HG03159 (cell line): ENCODE data around the gene INSM1.

Source experiments
- ATAC-seq: cut with Tn5 transposase; IDR thresholded peaks from one replicate; pipeline ENCODE4 v1.9.1; 2021; ENCODE audit warnings: mild to moderate bottlenecking, moderate library complexity; ENCODE audit not compliant: unreplicated experiment

INSM1 gene

DNA sequence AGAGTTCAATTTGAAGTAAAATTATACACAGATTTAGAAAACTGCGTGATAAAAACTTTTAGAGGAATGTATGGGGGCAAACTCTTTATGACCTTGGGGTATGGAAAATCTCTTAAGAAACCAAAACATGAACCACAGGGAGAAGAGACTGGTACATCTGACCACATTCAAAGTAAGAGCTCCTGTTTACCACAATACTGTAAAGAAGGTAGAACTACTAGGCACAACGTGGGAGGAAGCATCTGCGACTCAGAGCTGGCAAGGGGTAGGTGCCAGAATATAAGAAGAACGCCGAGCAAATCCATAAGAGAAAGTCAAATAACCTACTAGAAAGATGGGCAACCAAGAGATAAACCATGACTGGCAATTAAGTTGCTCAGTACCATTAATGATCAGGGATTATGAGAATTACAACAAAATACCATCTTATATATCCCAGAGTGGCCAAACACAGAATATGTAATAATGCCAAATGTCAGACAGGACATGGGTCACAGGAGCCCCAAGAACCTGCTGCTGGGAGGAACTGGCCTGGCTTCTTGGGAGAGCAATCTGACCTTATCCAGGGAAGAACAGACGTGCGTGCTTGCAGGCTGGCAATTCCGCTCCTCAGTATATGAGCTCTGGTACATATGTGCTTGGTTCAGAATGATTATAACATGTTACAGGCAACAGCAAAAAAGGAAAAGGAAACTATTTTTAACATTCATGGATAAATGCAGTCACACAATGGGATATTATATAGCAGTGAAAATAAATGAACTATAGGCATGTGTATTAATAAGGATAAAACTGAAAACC is 50.2 kb downstream of the INSM1 start:
- no peak for ATAC-seq
